ENCODE data around the gene FBXL22.

The FBXL22 gene

DNA sequence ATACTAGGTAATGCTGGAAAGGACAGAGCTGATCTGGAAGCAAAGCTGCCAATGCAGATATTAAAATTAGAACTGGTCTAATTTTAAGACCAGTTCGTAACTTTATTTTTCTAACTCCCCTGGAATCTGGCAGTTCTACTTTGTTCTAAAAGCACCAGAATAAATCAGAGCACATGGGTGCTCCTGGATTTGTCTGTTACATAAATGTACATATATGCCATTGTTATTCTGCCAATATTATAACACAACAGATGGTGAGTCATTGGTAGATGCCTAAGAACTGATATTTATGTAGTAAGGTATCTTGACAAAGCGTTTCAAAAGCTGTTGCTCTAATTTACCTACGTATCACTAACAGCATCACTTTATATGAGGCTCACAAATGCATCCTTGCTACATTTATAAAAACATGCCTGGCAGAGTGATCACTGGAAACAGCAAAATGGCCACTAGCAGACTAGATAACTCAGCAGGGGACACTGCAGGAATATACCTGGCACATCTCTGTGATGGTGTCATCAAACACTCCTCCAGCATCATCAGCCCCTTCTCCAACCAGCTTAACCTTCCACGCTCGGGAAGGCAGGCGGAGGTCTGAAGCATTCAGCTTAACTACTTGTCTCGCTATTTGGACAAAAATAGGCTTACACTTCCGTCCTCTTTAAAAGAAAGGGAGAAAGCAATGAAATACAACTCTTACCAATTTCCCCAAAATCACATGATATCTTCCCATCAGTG is 26.2 kb downstream of the FBXL22 start:
- TF ChIP-seq, protein P1, sequence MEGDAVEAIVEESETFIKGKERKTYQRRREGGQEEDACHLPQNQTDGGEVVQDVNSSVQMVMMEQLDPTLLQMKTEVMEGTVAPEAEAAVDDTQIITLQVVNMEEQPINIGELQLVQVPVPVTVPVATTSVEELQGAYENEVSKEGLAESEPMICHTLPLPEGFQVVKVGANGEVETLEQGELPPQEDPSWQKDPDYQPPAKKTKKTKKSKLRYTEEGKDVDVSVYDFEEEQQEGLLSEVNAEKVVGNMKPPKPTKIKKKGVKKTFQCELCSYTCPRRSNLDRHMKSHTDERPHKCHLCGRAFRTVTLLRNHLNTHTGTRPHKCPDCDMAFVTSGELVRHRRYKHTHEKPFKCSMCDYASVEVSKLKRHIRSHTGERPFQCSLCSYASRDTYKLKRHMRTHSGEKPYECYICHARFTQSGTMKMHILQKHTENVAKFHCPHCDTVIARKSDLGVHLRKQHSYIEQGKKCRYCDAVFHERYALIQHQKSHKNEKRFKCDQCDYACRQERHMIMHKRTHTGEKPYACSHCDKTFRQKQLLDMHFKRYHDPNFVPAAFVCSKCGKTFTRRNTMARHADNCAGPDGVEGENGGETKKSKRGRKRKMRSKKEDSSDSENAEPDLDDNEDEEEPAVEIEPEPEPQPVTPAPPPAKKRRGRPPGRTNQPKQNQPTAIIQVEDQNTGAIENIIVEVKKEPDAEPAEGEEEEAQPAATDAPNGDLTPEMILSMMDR (IDR thresholded peaks at IDR 0.05), result no peak

DNA sequence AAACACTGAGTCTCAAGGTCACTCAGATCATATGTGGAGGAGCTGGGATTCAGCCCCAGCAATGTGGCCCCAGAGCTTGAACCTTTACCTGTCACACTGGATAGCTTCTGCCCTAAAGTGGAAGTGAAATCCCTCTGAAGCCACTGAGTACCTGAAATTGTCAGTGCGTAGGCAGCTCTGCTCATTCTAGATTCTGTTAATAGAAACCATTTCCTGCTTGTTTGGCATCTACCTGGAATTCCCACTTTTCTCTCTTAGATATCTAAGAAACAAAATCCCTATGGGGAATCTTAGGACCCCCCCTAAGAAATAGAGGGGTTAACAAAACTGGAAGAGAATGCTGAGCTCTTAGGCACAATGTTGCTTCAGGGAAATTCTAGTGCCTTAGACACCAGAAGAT is 29.8 kb downstream of the FBXL22 start:
- TF ChIP-seq, protein P1 (IDR thresholded peaks at IDR 0.05), result no peak

DNA sequence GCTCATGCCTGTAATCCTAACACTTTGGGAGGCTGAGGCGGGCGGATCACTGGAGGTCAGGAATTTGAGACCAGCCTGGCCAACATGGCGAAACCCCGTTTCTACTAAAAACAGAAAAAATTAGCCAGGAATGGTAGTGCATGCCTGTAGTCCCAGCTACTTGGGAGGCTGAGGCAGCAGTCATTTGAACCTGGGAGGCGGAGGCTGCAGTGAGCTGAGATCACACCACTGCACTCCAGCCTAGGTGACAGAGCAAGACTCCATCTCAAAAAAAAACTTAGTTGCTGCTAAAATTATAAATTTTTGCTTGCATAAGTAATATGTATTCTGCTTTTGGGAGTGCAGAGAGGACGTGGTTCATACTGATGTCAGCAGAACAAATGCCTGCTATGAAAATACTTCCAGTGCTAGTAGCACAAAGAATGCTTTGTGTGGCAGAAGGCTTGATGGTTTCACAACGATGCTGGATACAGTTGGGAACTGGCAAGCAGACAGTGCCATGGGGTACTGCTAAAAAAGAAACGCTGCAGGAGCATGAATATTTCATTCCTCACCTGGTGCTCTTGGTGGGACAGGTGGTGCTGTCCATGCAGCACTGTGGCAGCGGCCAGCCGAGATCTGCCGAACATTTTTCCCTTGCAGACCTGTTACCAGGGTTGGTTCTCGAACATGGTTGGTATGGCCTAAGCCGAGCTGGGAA is 31.1 kb downstream of the FBXL22 start:
- TF ChIP-seq, protein P1 (IDR thresholded peaks at IDR 0.05), result no peak

DNA sequence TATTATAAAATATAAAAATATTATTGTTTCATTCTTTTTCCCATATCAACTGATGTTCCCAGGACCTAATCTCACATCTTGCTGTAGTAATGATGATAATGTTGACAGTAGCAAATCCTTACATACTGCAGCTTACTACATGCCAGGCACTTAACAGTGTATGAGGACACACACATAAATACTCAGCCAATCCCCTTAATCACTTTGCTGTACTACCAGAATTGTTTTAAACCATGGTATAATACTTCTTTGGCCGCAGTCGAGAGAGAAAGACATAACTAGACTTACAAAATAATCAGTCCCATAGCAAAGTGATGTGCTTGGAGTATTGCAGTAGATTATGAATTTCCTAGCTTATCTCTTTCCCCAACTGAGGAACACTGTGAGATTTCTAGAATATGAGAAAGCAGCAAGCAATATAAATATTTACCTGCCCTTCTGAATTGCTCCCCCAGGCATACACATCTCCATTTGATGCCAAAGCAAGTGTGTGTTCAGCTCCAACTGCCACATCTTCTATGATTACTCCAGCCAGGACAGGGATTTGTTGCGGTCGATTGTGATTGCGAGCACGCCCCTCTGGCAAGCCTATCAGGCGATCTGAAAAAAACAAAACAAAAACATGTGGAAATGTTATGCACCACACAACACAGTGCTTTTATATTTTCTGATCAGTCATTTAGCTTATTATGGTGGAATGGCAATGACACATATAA is 33.0 kb downstream of the FBXL22 start:
- TF ChIP-seq, protein P1 (IDR thresholded peaks at IDR 0.05), result no peak

DNA sequence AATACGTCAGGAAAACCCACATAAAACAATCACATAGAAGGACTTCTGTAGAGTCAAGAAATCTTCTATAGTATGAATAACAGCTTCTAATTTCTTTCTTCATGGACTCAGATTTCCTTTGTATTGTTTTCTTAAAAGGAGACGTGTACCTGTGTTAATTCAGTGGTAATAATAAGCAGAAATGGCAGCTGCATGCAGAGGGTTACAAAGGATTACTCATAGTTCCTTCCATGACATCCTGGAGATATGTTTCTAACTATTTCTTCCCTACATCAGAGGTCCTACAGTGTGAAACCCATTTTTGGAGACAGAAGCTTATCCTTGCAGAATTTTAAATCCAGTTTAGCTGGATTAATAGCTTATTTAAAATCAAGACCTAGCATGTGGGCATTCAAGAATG is 36.1 kb downstream of the FBXL22 start:
- TF ChIP-seq, protein P1 (IDR thresholded peaks at IDR 0.05), result no peak

DNA sequence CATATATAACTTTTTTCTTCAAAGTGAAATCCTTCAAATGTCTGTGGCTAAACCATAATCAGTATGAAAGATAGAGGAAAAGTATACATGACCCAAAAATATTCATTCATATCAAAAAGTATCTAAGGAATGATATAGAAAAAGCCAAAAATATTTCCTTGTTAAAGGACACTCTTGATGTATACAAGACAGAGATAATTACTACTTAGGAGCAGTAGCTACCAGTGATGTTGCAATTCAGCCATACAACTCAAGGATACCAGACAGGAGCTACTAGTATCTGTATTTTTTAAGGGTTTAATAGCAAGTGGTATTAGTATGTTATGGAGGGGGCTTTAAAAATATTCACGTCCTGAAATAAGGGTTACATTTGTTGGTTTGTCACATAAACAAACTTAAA is 37.0 kb downstream of the FBXL22 start:
- TF ChIP-seq, protein P1 (IDR thresholded peaks at IDR 0.05), result no peak

DNA sequence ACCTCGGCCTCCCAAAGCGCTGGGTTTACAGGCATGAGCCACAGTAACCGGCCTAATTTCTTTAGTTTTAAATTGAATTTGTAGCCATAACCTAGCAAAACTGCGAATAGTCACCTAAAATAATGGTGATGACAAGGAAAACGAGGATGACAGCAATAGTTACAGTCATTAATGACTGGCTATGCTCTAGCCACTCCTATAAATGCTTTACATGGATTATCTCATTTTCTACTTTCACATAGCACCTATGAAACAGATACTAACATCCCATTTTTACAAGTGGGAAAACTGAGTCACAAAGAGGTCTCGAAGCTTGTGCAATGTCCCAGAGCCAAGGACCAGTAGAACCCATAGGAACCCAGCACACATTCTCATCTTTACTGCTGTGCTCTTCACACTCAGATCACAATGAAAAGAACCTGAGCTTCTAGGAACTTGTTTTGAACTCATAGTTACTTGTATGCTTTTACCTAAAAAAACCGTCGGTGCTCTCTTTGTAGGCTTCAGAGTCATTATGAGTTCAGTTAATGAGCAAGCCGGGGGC is 39.4 kb downstream of the FBXL22 start:
- TF ChIP-seq, protein P1 (IDR thresholded peaks at IDR 0.05), result no peak

Data from LNCAP (cell line).